ENCODE results near the gene TXLNB.

Gene TXLNB

DNA sequence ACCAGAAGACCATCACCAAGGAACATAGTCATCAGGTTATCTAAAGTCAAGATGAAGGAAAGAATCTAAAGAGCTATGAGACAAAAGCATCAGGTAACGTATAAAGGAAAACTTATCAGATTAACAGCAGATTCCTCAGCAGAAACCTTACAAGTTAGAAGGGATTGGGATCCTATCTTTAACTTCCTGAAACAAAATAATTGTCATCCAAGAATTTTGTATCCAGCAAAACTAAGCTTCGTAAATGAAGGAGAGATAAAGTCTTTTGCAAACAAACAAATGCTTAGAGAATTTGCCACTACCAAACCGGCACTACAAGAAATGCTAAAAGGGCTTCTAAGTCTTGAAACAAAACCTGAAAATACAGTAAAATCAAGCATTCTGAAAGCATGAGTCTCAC is 86.0 kb downstream of the TXLNB start:
- DNase-seq (ENCODE audit: low read depth) = no peak
- TF ChIP-seq, protein P1, sequence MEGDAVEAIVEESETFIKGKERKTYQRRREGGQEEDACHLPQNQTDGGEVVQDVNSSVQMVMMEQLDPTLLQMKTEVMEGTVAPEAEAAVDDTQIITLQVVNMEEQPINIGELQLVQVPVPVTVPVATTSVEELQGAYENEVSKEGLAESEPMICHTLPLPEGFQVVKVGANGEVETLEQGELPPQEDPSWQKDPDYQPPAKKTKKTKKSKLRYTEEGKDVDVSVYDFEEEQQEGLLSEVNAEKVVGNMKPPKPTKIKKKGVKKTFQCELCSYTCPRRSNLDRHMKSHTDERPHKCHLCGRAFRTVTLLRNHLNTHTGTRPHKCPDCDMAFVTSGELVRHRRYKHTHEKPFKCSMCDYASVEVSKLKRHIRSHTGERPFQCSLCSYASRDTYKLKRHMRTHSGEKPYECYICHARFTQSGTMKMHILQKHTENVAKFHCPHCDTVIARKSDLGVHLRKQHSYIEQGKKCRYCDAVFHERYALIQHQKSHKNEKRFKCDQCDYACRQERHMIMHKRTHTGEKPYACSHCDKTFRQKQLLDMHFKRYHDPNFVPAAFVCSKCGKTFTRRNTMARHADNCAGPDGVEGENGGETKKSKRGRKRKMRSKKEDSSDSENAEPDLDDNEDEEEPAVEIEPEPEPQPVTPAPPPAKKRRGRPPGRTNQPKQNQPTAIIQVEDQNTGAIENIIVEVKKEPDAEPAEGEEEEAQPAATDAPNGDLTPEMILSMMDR (IDR thresholded peaks at IDR 0.05; ENCODE audit: low read depth, low read length, missing control alignments) = no peak
- no peak overlapping the region for H3K4me3 ChIP-seq (ENCODE audit: low read depth, low read length)

DNA sequence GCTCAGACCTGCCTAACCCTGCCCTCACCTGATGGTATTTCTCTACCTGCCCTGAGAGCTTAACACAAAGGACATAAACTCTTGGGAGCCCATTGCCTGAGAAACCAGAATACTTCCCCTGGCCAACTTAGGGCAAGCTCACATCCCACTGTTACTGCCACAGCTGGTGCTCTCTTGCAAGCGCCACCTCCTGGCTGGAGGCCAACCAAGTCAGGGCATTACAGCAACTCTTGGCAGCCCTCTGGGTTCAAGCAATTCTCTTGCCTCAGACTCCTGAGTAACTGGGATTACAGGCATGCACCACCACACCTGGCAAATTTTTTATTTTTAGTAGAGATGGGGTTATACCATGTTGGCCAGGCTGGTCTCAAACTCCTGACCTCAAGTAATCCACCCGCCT is 86.8 kb downstream of the TXLNB start:
- H3K4me3 ChIP-seq (ENCODE audit: low read depth, low read length) = no peak overlapping the region
- TF ChIP-seq, protein P1 (IDR thresholded peaks at IDR 0.05; ENCODE audit: low read depth, low read length, missing control alignments) = peak; percentile 6
- DNase-seq (ENCODE audit: low read depth) = no peak

DNA sequence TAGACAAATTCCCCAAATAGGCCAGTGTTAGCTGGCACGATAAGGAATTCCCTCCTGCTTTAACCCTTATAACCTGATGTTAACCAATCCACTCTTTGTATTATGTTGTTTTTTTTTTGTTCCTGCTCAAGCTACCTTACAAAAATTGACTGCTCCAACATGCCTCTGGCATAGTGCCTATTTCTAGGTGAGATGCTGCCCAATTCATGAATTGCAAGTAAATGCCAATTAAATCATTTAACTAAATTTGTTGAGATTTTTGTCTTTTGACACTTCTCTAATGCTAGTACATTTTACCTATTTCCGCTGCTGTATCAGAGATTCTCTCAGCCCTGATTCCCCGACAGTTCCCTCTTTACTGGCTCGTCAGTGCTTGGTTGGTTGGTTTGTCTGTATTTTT is 90.4 kb downstream of the TXLNB start:
- TF ChIP-seq, protein P1 (IDR thresholded peaks at IDR 0.05; ENCODE audit: low read depth, low read length, missing control alignments) = no peak
- no peak for DNase-seq (ENCODE audit: low read depth)
- no peak overlapping the region for H3K4me3 ChIP-seq (ENCODE audit: low read depth, low read length)

DNA sequence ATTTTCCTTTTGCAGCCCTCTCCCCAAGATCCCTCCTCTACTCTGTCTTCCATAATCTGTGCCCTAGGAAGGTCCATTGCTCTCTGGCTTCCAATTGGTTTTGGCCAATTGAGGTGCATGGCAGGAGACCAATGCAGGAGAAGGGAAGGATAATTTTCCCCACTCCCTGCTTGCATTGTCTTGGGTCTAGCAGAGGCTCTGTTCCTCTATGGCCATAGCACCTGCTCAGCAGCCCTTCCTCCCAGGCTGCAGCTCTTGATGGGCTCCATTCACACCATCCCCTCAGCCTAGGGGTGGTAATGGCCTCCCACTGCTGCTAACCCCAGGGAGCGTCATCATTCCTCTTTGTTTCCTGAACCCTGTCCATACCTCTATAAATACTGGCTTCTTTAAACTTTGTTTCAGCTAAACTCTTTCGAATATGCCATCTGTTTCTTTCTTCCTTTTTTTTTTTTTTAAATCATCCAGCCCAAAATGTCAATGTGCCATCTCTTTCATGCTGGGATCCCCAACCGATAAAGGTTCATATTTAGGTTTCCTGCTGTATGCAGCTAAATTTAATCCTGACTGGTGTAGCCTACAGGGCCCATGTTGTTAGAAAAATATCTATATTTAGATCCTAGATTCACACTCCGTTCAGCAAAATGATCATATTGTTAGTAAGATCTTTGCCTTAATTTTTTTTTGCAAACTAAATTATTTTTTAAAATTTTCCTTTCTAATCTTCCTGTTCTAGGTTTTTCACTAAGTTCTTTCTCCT is 93.1 kb downstream of the TXLNB start:
- TF ChIP-seq, protein P1 (IDR thresholded peaks at IDR 0.05; ENCODE audit: low read depth, low read length, missing control alignments) = no peak
- DNase-seq (ENCODE audit: low read depth) = no peak
- H3K4me3 ChIP-seq (ENCODE audit: low read depth, low read length) = no peak overlapping the region

DNA sequence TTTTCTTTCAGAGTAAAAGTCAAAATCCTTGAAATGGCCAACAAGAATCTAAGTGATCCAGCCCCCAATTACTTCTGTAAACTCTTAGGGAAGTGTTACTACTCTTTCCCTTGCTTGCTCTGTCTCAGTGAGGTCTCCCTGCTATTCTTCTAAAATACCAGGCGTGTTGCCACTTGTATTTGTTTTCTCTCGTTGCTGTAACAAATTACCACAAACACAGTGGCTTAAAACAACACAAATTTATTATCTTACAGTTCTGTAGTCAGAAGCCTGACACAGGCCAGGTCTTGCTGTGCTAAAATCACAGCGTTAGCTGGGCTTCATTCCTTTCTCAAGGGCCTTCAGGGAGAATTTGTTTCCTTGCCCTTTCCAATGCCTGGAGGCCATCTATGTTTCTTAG is 97.1 kb downstream of the TXLNB start:
- no peak for DNase-seq (ENCODE audit: low read depth)
- TF ChIP-seq, protein P1 (IDR thresholded peaks at IDR 0.05; ENCODE audit: low read depth, low read length, missing control alignments) = no peak
- no peak overlapping the region for H3K4me3 ChIP-seq (ENCODE audit: low read depth, low read length)
